ENCODE measurements around the gene EPB42.

- TF ChIP-seq CTCF (IDR thresholded peaks at IDR 0.05) (no peak), POLR2A (IDR thresholded peaks at IDR 0.05) (no peak)
These were observed 45.6 kb upstream of the EPB42 start for GRCh38 chr15:43266386-43266785.
